ENCODE data around the gene IPPK. TPM values are rescaled to one million over a fixed set of nuclear protein-coding genes. Genes with fewer than 3 reads are reported as not detected.

The IPPK gene
- total RNA-seq, 1 donor: 10.4 TPM

- DNase-seq (ENCODE audit: low read depth): no peak
- H3K4me3 ChIP-seq (ENCODE audit: low read depth, low read length): no peak overlapping the region
- TF ChIP-seq CTCF (IDR thresholded peaks at IDR 0.05; ENCODE audit: insufficient read depth, low read depth, low read length): no peak
Observed at GRCh38 chr9:92664394-92665152, 5.4 kb downstream of the IPPK start.

- DNase-seq (ENCODE audit: low read depth): no peak
- H3K4me3 ChIP-seq (ENCODE audit: low read depth, low read length): no peak overlapping the region
Observed at GRCh38 chr9:92663951-92664350, 6.0 kb downstream of the IPPK start.

GRCh38 chr9:92663126-92663525 lies 6.8 kb downstream of the IPPK start:
- no peak overlapping the region for H3K4me3 ChIP-seq (ENCODE audit: low read depth, low read length)
- TF ChIP-seq CTCF (IDR thresholded peaks at IDR 0.05; ENCODE audit: insufficient read depth, low read depth, low read length): no peak

More at GRCh38 chr9:92663951-92664350, 6.0 kb downstream of the IPPK start:
- TF ChIP-seq CTCF (IDR thresholded peaks at IDR 0.05; ENCODE audit: insufficient read depth, low read depth, low read length): no peak

DNA sequence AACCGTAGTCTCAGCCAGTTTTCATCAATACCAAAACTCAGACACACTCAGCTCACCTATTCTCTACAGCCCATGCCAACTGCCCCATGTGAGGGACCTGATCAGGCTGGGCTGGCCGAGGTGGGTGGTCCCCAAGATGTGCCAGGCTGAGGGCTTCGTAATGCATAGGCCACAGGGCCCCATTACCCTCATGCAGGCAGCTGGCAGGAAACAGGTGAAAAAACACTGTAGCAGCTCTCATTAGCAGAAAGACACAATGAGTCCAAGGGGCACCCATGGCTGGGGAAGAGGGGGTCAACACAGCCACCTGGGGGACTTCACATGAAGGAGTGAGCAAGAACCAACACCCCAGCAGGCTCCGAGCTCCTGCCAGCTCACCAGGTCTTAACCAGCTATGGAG lies 8.2 kb downstream of the IPPK start:
- no peak for DNase-seq (ENCODE audit: low read depth)

More at GRCh38 chr9:92663126-92663525, 6.8 kb downstream of the IPPK start:
- no peak for DNase-seq (ENCODE audit: low read depth)

GRCh38 chr9:92661127-92661526 lies 8.8 kb downstream of the IPPK start:
- no peak for DNase-seq (ENCODE audit: low read depth)
- TF ChIP-seq CTCF (IDR thresholded peaks at IDR 0.05; ENCODE audit: insufficient read depth, low read depth, low read length): no peak
- no peak overlapping the region for H3K4me3 ChIP-seq (ENCODE audit: low read depth, low read length)

More for the DNA sequence above, 8.2 kb downstream of the IPPK start:
- no peak for TF ChIP-seq CTCF (IDR thresholded peaks at IDR 0.05; ENCODE audit: insufficient read depth, low read depth, low read length)
- H3K4me3 ChIP-seq (ENCODE audit: low read depth, low read length): no peak overlapping the region

DNA sequence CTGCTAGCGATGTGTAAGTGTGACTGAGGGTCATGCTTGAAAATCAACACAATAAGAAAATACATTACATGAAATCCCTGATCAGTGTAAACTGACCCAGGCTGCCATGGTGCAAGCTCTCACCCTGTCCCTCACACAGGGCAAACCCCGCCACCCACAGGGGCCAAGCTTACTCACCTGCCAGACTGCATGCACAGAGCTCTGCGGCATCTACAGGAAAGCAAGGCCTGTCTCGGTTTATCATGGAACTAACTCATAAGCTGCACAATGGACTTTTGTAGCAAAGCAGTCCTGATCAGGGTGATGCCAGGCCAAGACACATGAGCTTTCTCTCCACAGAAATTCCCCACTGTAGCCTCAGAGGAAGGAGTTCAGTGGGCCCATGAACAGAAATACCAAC lies 9.7 kb downstream of the IPPK start:
- no peak for TF ChIP-seq CTCF (IDR thresholded peaks at IDR 0.05; ENCODE audit: insufficient read depth, low read depth, low read length)
- no peak overlapping the region for H3K4me3 ChIP-seq (ENCODE audit: low read depth, low read length)
- no peak for DNase-seq (ENCODE audit: low read depth)

GRCh38 chr9:92659601-92660000 lies 10.3 kb downstream of the IPPK start:
- H3K4me3 ChIP-seq (ENCODE audit: low read depth, low read length): no peak overlapping the region
- no peak for TF ChIP-seq CTCF (IDR thresholded peaks at IDR 0.05; ENCODE audit: insufficient read depth, low read depth, low read length)
- no peak for DNase-seq (ENCODE audit: low read depth)
